NCI-H128 (cell line): ENCODE measurements around the gene LAMB1.

Experiments used
- DNase-seq: peaks from one replicate; lab custom pipeline; 2025; ENCODE audit not compliant: unreplicated experiment; lab: John Stamatoyannopoulos, UW

The LAMB1 gene

GRCh38 chr7:107949443-107949935 lies 53.5 kb downstream of the LAMB1 start:
- no peak for DNase-seq

- DNase-seq: no peak
Measured at GRCh38 chr7:107948645-107949442, 54.1 kb downstream of the LAMB1 start.

- no peak for DNase-seq
Measured at GRCh38 chr7:107946881-107947280, 56.1 kb downstream of the LAMB1 start.

GRCh38 chr7:107946451-107946850 lies 56.5 kb downstream of the LAMB1 start:
- no peak for DNase-seq

GRCh38 chr7:107945332-107945731 lies 57.6 kb downstream of the LAMB1 start:
- no peak for DNase-seq

- DNase-seq: no peak
Measured at GRCh38 chr7:107944411-107945169, 58.4 kb downstream of the LAMB1 start.

GRCh38 chr7:107943018-107943417 lies 59.9 kb downstream of the LAMB1 start:
- no peak for DNase-seq

GRCh38 chr7:107940951-107941350 lies 62.0 kb downstream of the LAMB1 start:
- DNase-seq: no peak

- no peak for DNase-seq
Measured at GRCh38 chr7:107939573-107940489, 63.1 kb downstream of the LAMB1 start.

- DNase-seq: no peak
Measured at GRCh38 chr7:107938456-107939250, 64.3 kb downstream of the LAMB1 start.

GRCh38 chr7:107937531-107937930 lies 65.4 kb downstream of the LAMB1 start:
- no peak for DNase-seq

- DNase-seq: no peak
Measured at GRCh38 chr7:107936312-107936711, 66.6 kb downstream of the LAMB1 start.

- DNase-seq: no peak
Measured at GRCh38 chr7:107934991-107935770, 67.8 kb downstream of the LAMB1 start.

- no peak for DNase-seq
Measured at GRCh38 chr7:107933386-107934013, 69.5 kb downstream of the LAMB1 start.

- DNase-seq: no peak
Measured at GRCh38 chr7:107932805-107933204, 70.2 kb downstream of the LAMB1 start.

GRCh38 chr7:107931740-107932515 lies 71.0 kb downstream of the LAMB1 start:
- DNase-seq: no peak

- DNase-seq: no peak
Measured at GRCh38 chr7:107926481-107926880, 76.5 kb downstream of the LAMB1 start.

- no peak for DNase-seq
Measured at GRCh38 chr7:107924841-107925504, 78.0 kb downstream of the LAMB1 start.
